SK-N-SH (cell line): Measurements from ENCODE around the gene SND1.

Experiments
- CTCF ChIP-seq: fragments of 200-600 bp; sonication (generic); IDR thresholded peaks from 2 replicates; pipeline ENCODE4 v1.6.1; 2017; ENCODE audit warnings: antibody characterized with exemption, mild to moderate bottlenecking, moderate library complexity
- ELF1 ChIP-seq: IDR thresholded peaks from 2 replicates; pipeline ENCODE4 v1.4.0; 2012
- MEF2A ChIP-seq: IDR thresholded peaks from 2 replicates; pipeline ENCODE4 v1.4.0; 2012; ENCODE audit warnings: low read depth, borderline replicate concordance
- NRF1 ChIP-seq: IDR thresholded peaks from 2 replicates; pipeline ENCODE4 v1.6.1; 2012; ENCODE audit warnings: low read depth, mild to moderate bottlenecking, low read length
- USF2 ChIP-seq: fragments of 150-350 bp; IDR thresholded peaks from 2 replicates; pipeline ENCODE4 v1.6.1; 2017; ENCODE audit warnings: antibody characterized with exemption, low read length, low read depth, borderline replicate concordance

- no peak for TF ChIP-seq NRF1
- TF ChIP-seq USF2: no peak
- no peak for TF ChIP-seq MEF2A
- TF ChIP-seq CTCF: no peak
- no peak for TF ChIP-seq ELF1
These were observed 403.6 kb downstream of the SND1 start for GRCh38 chr7:128055637-128056036.
